IMR-90 (cell line): ENCODE measurements around the gene RAD51B. TPM values are rescaled to one million over a fixed set of nuclear protein-coding genes. Genes with fewer than 3 reads are reported as not detected.
A peak's percentile ranks its signal among the peaks of the same experiment; 100 is the strongest.

Source experiments
- ATAC-seq: fragments of 200-7000 bp; cut with Tn5 transposase; 2 replicates; pipeline ENCODE4 v1.9.1; 2020; ENCODE audit warnings: low read depth, mild to moderate bottlenecking, moderate library complexity
- BruUV-seq: library from RNA; stranded (reverse); fragments of 400-500 nt; replicated peaks from 2 replicates; lab custom pipeline; 2021; lab: Mats Ljungman, UMichigan
- CTCF ChIA-PET: fragments of 300-600 bp; formaldehyde crosslinking; extraction: SDS; loops from one replicate; lab custom pipeline; 2021; ENCODE audit warnings: antibody characterized with exemption; lab: Yijun Ruan, JAX
- POLR2A ChIA-PET: fragments of 300-600 bp; sonication (Branson Sonifier 250); formaldehyde crosslinking; loops from one replicate; lab custom pipeline; 2022; ENCODE audit warnings: antibody characterized with exemption; ENCODE audit not compliant: unreplicated experiment; lab: Charles Lee
- DNase-seq: peaks from one replicate; pipeline ENCODE4 v3.0.0; 2013
- H2AFZ ChIP-seq: replicated peaks from 2 replicates; pipeline ENCODE3; 2013; ENCODE audit warnings: low read length, mild to moderate bottlenecking; ENCODE audit not compliant: poor library complexity
- H2AK5ac ChIP-seq: 2 replicates; pipeline ENCODE4 v1.6.1; 2013; ENCODE audit warnings: low read depth, low read length, inconsistent platforms
- H2AK9ac ChIP-seq: replicated peaks from 2 replicates; pipeline ENCODE3; 2013; ENCODE audit warnings: mild to moderate bottlenecking, low read depth, low read length, moderate library complexity; ENCODE audit not compliant: poor library complexity
- H2BK120ac ChIP-seq: 2 replicates; pipeline ENCODE4 v1.6.1; 2013; ENCODE audit warnings: low read depth, low read length, inconsistent platforms
- H2BK15ac ChIP-seq: 3 replicates; pipeline ENCODE4 v1.6.1; 2013; ENCODE audit warnings: low read depth, low read length, inconsistent platforms
- H2BK20ac ChIP-seq: 2 replicates; pipeline ENCODE4 v1.6.1; 2013; ENCODE audit warnings: low read depth, mild to moderate bottlenecking, inconsistent platforms, low read length, moderate library complexity
- H2BK5ac ChIP-seq: 2 replicates; pipeline ENCODE4 v1.6.1; 2013; ENCODE audit warnings: mild to moderate bottlenecking, low read depth, low read length, inconsistent platforms; ENCODE audit not compliant: poor library complexity, severe bottlenecking
- H3K14ac ChIP-seq: replicated peaks from 2 replicates; pipeline ENCODE4 v1.6.1; 2013; ENCODE audit warnings: low read depth, low read length, inconsistent platforms
- H3K18ac ChIP-seq: 2 replicates; pipeline ENCODE4 v1.6.1; 2013; ENCODE audit warnings: low read depth, low read length, control low read depth
- H3K23ac ChIP-seq: 2 replicates; pipeline ENCODE4 v1.6.1; 2013; ENCODE audit warnings: low read depth, low read length, inconsistent platforms
- H3K27ac ChIP-seq: 2 replicates; pipeline ENCODE4 v1.5.1; 2013; ENCODE audit warnings: mild to moderate bottlenecking, control low read depth, low read length; ENCODE audit not compliant: insufficient read depth
- H3K27me3 ChIP-seq: 2 replicates; pipeline ENCODE4 v1.6.1; 2013; ENCODE audit warnings: low read length; ENCODE audit not compliant: control insufficient read depth, insufficient read depth
- H3K36me3 ChIP-seq: 2 replicates; pipeline ENCODE4 v1.6.1; 2013; ENCODE audit warnings: low read length, mixed read lengths; ENCODE audit not compliant: control insufficient read depth, insufficient read depth
- H3K4ac ChIP-seq: 2 replicates; pipeline ENCODE4 v1.6.1; 2013; ENCODE audit warnings: low read depth, low read length, inconsistent platforms
- H3K4me1 ChIP-seq: 2 replicates; pipeline ENCODE4 v1.6.1; 2013; ENCODE audit warnings: low read length, mixed read lengths; ENCODE audit not compliant: control insufficient read depth, insufficient read depth
- H3K4me2 ChIP-seq: 2 replicates; pipeline ENCODE4 v1.6.1; 2013; ENCODE audit warnings: low read depth, mild to moderate bottlenecking, control low read depth, low read length, moderate library complexity
- H3K4me3 ChIP-seq: 2 replicates; pipeline ENCODE4 v1.5.1; 2013; ENCODE audit warnings: low read depth, mild to moderate bottlenecking, control low read depth, low read length, moderate library complexity; ENCODE audit not compliant: insufficient read depth
- H3K56ac ChIP-seq: 2 replicates; pipeline ENCODE4 v1.6.1; 2013; ENCODE audit warnings: low read length, inconsistent platforms; ENCODE audit not compliant: insufficient read depth; ENCODE audit errors: extremely low read depth
- H3K79me1 ChIP-seq, 2 experiments: 2 replicates each; pipeline ENCODE4 v1.6.1; 2013; ENCODE audit warnings: low read length in 2 of 2, inconsistent platforms in 1 of 2, low read depth in 1 of 2
- H3K9ac ChIP-seq: 2 replicates; pipeline ENCODE4 v1.6.1; 2013; ENCODE audit warnings: low read depth, low read length, control low read depth
- H3K9me1 ChIP-seq: 2 replicates; pipeline ENCODE4 v1.6.1; 2013; ENCODE audit warnings: low read length, inconsistent platforms; ENCODE audit not compliant: insufficient read depth
- H3K9me3 ChIP-seq: 2 replicates; pipeline ENCODE4 v1.6.1; 2013; ENCODE audit warnings: low read length; ENCODE audit not compliant: control insufficient read depth, insufficient read depth
- H4K20me1 ChIP-seq: 2 replicates; pipeline ENCODE4 v1.6.1; 2013; ENCODE audit warnings: low read length, inconsistent platforms; ENCODE audit not compliant: insufficient read depth
- H4K5ac ChIP-seq: 2 replicates; pipeline ENCODE4 v1.6.1; 2013; ENCODE audit warnings: mild to moderate bottlenecking, low read depth, low read length, control low read depth
- H4K8ac ChIP-seq, 2 experiments: 2 replicates each; pipeline ENCODE4 v1.6.1; 2013; ENCODE audit warnings: low read depth in 2 of 2, low read length in 2 of 2, control low read depth in 1 of 2, inconsistent platforms in 1 of 2
- H4K91ac ChIP-seq: 2 replicates; pipeline ENCODE4 v1.6.1; 2013; ENCODE audit warnings: low read depth, low read length, inconsistent platforms; ENCODE audit not compliant: insufficient read depth
- BHLHE40 ChIP-seq: fragments of 150-350 bp; IDR thresholded peaks from 2 replicates; pipeline ENCODE4 v1.6.1; 2016; ENCODE audit warnings: mild to moderate bottlenecking, low read depth, low read length
- CEBPB ChIP-seq: IDR thresholded peaks from 2 replicates; pipeline ENCODE4 v1.6.1; 2012; ENCODE audit warnings: low read depth, low read length, improper control_type of control experiment
- CTCF ChIP-seq: conservative IDR thresholded peaks from 2 replicates; pipeline ENCODE4 v1.5.1; 2012; ENCODE audit warnings: mild to moderate bottlenecking, low read depth, low read length, improper control_type of control experiment
- ELK1 ChIP-seq: fragments of 150-350 bp; IDR thresholded peaks from 2 replicates; pipeline ENCODE4 v1.6.1; 2016; ENCODE audit warnings: low read depth, mild to moderate bottlenecking, low read length, moderate library complexity, borderline replicate concordance
- FOS ChIP-seq: fragments of 150-350 bp; IDR thresholded peaks from 2 replicates; pipeline ENCODE4 v1.6.1; 2016; ENCODE audit warnings: low read depth, low read length
- MAFK ChIP-seq: IDR thresholded peaks from 2 replicates; pipeline ENCODE4 v1.6.1; 2012; ENCODE audit warnings: low read depth, low read length, improper control_type of control experiment
- MAZ ChIP-seq: IDR thresholded peaks from 2 replicates; pipeline ENCODE4 v1.6.1; 2012; ENCODE audit warnings: low read depth, mild to moderate bottlenecking, low read length, improper control_type of control experiment, moderate library complexity, borderline replicate concordance
- POLR2A ChIP-seq: IDR thresholded peaks from 2 replicates; pipeline ENCODE4 v1.6.1; 2012; ENCODE audit warnings: mild to moderate bottlenecking, low read depth, low read length
- RAD21 ChIP-seq: IDR thresholded peaks from 2 replicates; pipeline ENCODE4 v1.6.1; 2012; ENCODE audit warnings: low read length, improper control_type of control experiment
- RCOR1 ChIP-seq: IDR thresholded peaks from 2 replicates; pipeline ENCODE4 v1.6.1; 2012; ENCODE audit warnings: mild to moderate bottlenecking, low read length, improper control_type of control experiment; ENCODE audit not compliant: insufficient replicate concordance
- SMC3 ChIP-seq: fragments of 150-350 bp; IDR thresholded peaks from 2 replicates; pipeline ENCODE4 v1.6.1; 2016; ENCODE audit warnings: low read depth, mild to moderate bottlenecking, antibody characterized with exemption, low read length, moderate library complexity
- USF2 ChIP-seq: fragments of 150-350 bp; IDR thresholded peaks from 2 replicates; pipeline ENCODE4 v1.6.1; 2017; ENCODE audit warnings: mild to moderate bottlenecking, antibody characterized with exemption, low read length, low read depth
- whole genome bisulfite sequencing, 2 experiments: methylation state at CpG; one replicate each; pipeline versions ENCODE4 v1.1.5 to v1.1.7; 2013; ENCODE audit warnings: missing lambda C conversion rate in 2 of 2; ENCODE audit not compliant: insufficient read length in 1 of 2; ENCODE audit errors: extremely low coverage in 2 of 2; 5-methylcytosine and 5-hydroxymethylcytosine counted together
- dilution Hi-C: fragments of 300-500 bp; cut with HindIII; formaldehyde crosslinking; loops from one replicate; pipeline ENCODE4 v1.14.3; 2018; ENCODE audit warnings: low sequenced_read_pairs; ENCODE audit not compliant: unreplicated experiment
- in situ Hi-C: fragments of 300-500 bp; cut with MboI; formaldehyde crosslinking; loops from 3 replicates; pipeline ENCODE4 v1.14.3; 2019; ENCODE audit warnings: low sequenced_read_pairs, inconsistent platforms, mixed read lengths
- intact Hi-C: fragments of 100-400 bp; cut with micrococcal nuclease; formaldehyde crosslinking; loops from 2 replicates; pipeline ENCODE4 v1.10.0; 2022
- polyA plus RNA-seq, 3 experiments: library from polyadenylated mRNA; depleted of rRNA; stranded (reverse); fragments of >200 nt; gene quantifications; 2 replicates each; pipeline ENCODE4 v1.2.3, GENCODE V29; 2012; ENCODE audit warnings: low replicate concordance in 1 of 3
- total RNA-seq: library from RNA; depleted of rRNA; stranded (reverse); fragments of >200 nt; gene quantifications from 2 replicates; pipeline ENCODE4 v1.2.3, GENCODE V29; 2012

The RAD51B gene
- total and polyA plus RNA-seq, 2 of the 4 experiments (the other 2 are of a cell fraction): 5.1 to 18.8 TPM

- TF ChIP-seq POLR2A (no peak), BHLHE40 (no peak), CEBPB (no peak), SMC3 (no peak), USF2 (no peak), RCOR1 (no peak)
These were observed 419.0 kb downstream of the RAD51B start (continued) for GRCh38 chr14:68238551-68238950.

GRCh38 chr14:68238976-68239375 lies 419.4 kb downstream of the RAD51B start:
- no peak overlapping the region for H2BK5ac ChIP-seq
- H3K36me3 ChIP-seq: no peaks in the 10 kb centered on the region
- H3K9me3 ChIP-seq: no peaks in the 10 kb centered on the region
- H4K91ac ChIP-seq: no peak overlapping the region
- no CpG with 5 or more reads among the region's 3 CpGs for WGBS, 2 experiments
- H4K5ac ChIP-seq: no peak overlapping the region
- H3K79me1 ChIP-seq: peaks cover 0 to 4% of the 10 kb centered on the region in 2 experiments; a peak in 1 of 4 replicates
- CTCF ChIA-PET: no interaction called here
- no peak overlapping the region for H4K8ac ChIP-seq
- BruUV-seq: no TSS peak
- peak overlapping the region; percentile 73 for H2BK15ac ChIP-seq
- peak overlapping the region; percentile 8; the same call in 1 of the 2 replicates for H3K23ac ChIP-seq
- no peak overlapping the region for H3K56ac ChIP-seq
- DNase-seq (no peak), ATAC-seq (no peak)
- no peaks in the 10 kb centered on the region for H3K27me3 ChIP-seq
- H3K18ac ChIP-seq: no peak overlapping the region
- H2BK20ac ChIP-seq: no peak overlapping the region
- H2AK5ac ChIP-seq: peak overlapping the region; percentile 77
- no peak overlapping the region for H3K4me3 ChIP-seq
- peak overlapping the region; percentile 20 for H2BK120ac ChIP-seq
- H2AFZ ChIP-seq: no peak overlapping the region
- H3K4ac ChIP-seq: peak overlapping the region; percentile 41; the same call in 1 of the 2 replicates
- no peaks in the 10 kb centered on the region for H4K20me1 ChIP-seq
- peaks cover 12% of the 10 kb centered on the region for H3K9me1 ChIP-seq
- no peak overlapping the region for H2AK9ac ChIP-seq
- H3K4me1 ChIP-seq: peaks cover 7% of the 10 kb centered on the region
- intact Hi-C loops: no loop called here
- H3K4me2 ChIP-seq: no peak overlapping the region
- dilution Hi-C loops: no loop called here
- no peak overlapping the region for H3K27ac ChIP-seq
- H3K9ac ChIP-seq: no peak overlapping the region
- H3K14ac ChIP-seq: no peak overlapping the region
- POLR2A ChIA-PET: no interaction called here
- in situ Hi-C loops: no loop called here
- TF ChIP-seq MAZ (no peak), FOS (no peak), RAD21 (no peak), CEBPB (no peak), ELK1 (no peak), USF2 (no peak), POLR2A (no peak), RCOR1 (no peak), CTCF (no peak), MAFK (no peak)
